Measurements from ENCODE around the gene TMEM140. TPM values are rescaled to one million over a fixed set of nuclear protein-coding genes. Genes with fewer than 3 reads are reported as not detected.

TMEM140 gene
- total and polyA plus RNA-seq, 2 of the 13 experiments (the other 11 are each of a cell fraction or from before 2014, with no cell fraction given): 9.2 to 21.7 TPM

GRCh38 chr7:135213831-135214230 lies 66.0 kb downstream of the TMEM140 start:
- Histone ChIP-seq H4K20me1 (ENCODE audit: insufficient read depth, low read length) (no peaks in the 10 kb centered on the region), H3K36me3 (replicated peaks in 1 of 2; ENCODE audit: control insufficient read depth in 1 of 2, insufficient read depth in 2 of 2, low read length in 2 of 2) (no peaks in the 10 kb centered on the region), H3K79me2 (ENCODE audit: insufficient read depth, low read length) (peaks cover 9% of the 10 kb centered on the region), H3K9ac (ENCODE audit: insufficient read depth, low read depth, low read length) (no peak overlapping the region), H3K9me3 (ENCODE audit: low read length) (no peaks in the 10 kb centered on the region), H3K27me3 (ENCODE audit: control insufficient read depth in 1 of 2, insufficient read depth in 2 of 2, low read length in 2 of 2) (no peaks in the 10 kb centered on the region; a peak in 1 of 5 replicates), H3K4me2 (ENCODE audit: low read depth, low read length) (no peak overlapping the region), H3K4me1 (ENCODE audit: insufficient read depth, low read length) (peaks cover 59% of the 10 kb centered on the region), H2AFZ (ENCODE audit: low read length) (peak overlapping the region; percentile 21), H3K27ac (ENCODE audit: extremely low read length, insufficient read depth, low read length) (no peak overlapping the region), H3K4me3 (replicated peaks in 1 of 3; ENCODE audit: insufficient read depth in 1 of 3, low read depth in 2 of 3, low read length in 3 of 3) (no peak overlapping the region)
- no TSS peak for BruUV-seq (replicated peaks)
- in situ Hi-C loops (cut with HindIII; ENCODE audit: extremely low pct_ligation_motif_present, low pct_unique_long_range_greater_than_20kb): loop anchor here (5.0 kb wide), 1 partner anchor 37 kb away; no protein-coding TSS in a partner anchor
- DNase-seq (ENCODE audit: low spot score) (no peak), ATAC-seq (no peak), FAIRE-seq (no peak)
- TF ChIP-seq ZNF660 (CRISPR knock-in tag; IDR thresholded peaks at IDR 0.05; ENCODE audit: borderline replicate concordance, low read depth): no peak
- no peak for TF ChIP-seq TOE1 (CRISPR knock-in tag; IDR thresholded peaks at IDR 0.05)
- TF ChIP-seq ZKSCAN1 (IDR thresholded peaks at IDR 0.05; ENCODE audit: low read length): no peak
- TF ChIP-seq BCLAF1 (IDR thresholded peaks at IDR 0.05): no peak
- ChIA-PET CTCF (ENCODE audit: low intra/inter-chr PET ratio, low total read pairs) (no interaction called here), POLR2A (no interaction called here)
- intact Hi-C loops (cut with micrococcal nuclease; ENCODE audit: unreplicated experiment): loop anchor here (5.0 kb wide), 1 partner anchor 38 kb away; no protein-coding TSS in a partner anchor
- 14% methylated on average over 2 of the region's 2 CpGs for WGBS (ENCODE audit: low lambda C conversion rate)

GRCh38 chr7:135215180-135215579 lies 67.3 kb downstream of the TMEM140 start:
- Histone ChIP-seq H2AFZ (ENCODE audit: low read length) (no peak overlapping the region), H3K36me3 (replicated peaks in 1 of 2; ENCODE audit: control insufficient read depth in 1 of 2, insufficient read depth in 2 of 2, low read length in 2 of 2) (no peaks in the 10 kb centered on the region), H3K27me3 (ENCODE audit: control insufficient read depth in 1 of 2, insufficient read depth in 2 of 2, low read length in 2 of 2) (no peaks in the 10 kb centered on the region; a peak in 1 of 5 replicates), H3K4me1 (ENCODE audit: insufficient read depth, low read length) (peaks cover 51% of the 10 kb centered on the region), H3K4me3 (replicated peaks in 1 of 3; ENCODE audit: insufficient read depth in 1 of 3, low read depth in 2 of 3, low read length in 3 of 3) (no peak overlapping the region), H4K20me1 (ENCODE audit: insufficient read depth, low read length) (no peaks in the 10 kb centered on the region), H3K9ac (ENCODE audit: insufficient read depth, low read depth, low read length) (no peak overlapping the region), H3K79me2 (ENCODE audit: insufficient read depth, low read length) (peaks cover 9% of the 10 kb centered on the region), H3K27ac (ENCODE audit: extremely low read length, insufficient read depth, low read length) (no peak overlapping the region), H3K9me3 (ENCODE audit: low read length) (no peaks in the 10 kb centered on the region), H3K4me2 (ENCODE audit: low read depth, low read length) (peak overlapping the region; percentile 40; the same call in 1 of the 2 replicates)
- intact Hi-C loops (cut with micrococcal nuclease; ENCODE audit: unreplicated experiment) (loop anchor here (5.0 kb wide), 1 partner anchor 218 kb away; no protein-coding TSS in a partner anchor), in situ Hi-C loops (cut with HindIII; ENCODE audit: extremely low pct_ligation_motif_present, low pct_unique_long_range_greater_than_20kb) (no loop called here)
- ChIA-PET CTCF (ENCODE audit: low intra/inter-chr PET ratio, low total read pairs) (no interaction called here), POLR2A (interaction anchor here (0.5 kb wide), 1 partner anchor 1185 kb away, joined by 3 read pairs; no protein-coding TSS in a partner anchor)
- no TSS peak for BruUV-seq (replicated peaks)
- FAIRE-seq (no peak), DNase-seq (ENCODE audit: low spot score) (no peak), ATAC-seq (no peak)
- WGBS (ENCODE audit: low lambda C conversion rate): 25% methylated on average over 3 of the region's 4 CpGs
- no peak for TF ChIP-seq POLR2AphosphoS2 (IDR thresholded peaks at IDR 0.05; ENCODE audit: low read depth, low read length)
- no peak for TF ChIP-seq ZBTB1 (CRISPR knock-in tag; IDR thresholded peaks at IDR 0.05; ENCODE audit: borderline replicate concordance)
- no peak for TF ChIP-seq FOXA1 (IDR thresholded peaks at IDR 0.05)
- 0 out of 2 replicates have a peak, but pooled peaks have one; percentile 5 for TF ChIP-seq FOXA1 (CRISPR knock-in tag; IDR thresholded peaks at IDR 0.05)
- no peak for TF ChIP-seq ZNF543 (CRISPR knock-in tag; IDR thresholded peaks at IDR 0.05)
- no peak for TF ChIP-seq ZNF510 (CRISPR knock-in tag; IDR thresholded peaks at IDR 0.05; ENCODE audit: low read depth)
- TF ChIP-seq FOSL2 (CRISPR knock-in tag; IDR thresholded peaks at IDR 0.05): no peak
- TF ChIP-seq HNF4A (CRISPR knock-in tag; IDR thresholded peaks at IDR 0.05): peak; percentile 9; the same call in 1 of the 2 replicates
- no peak for TF ChIP-seq SOX6 (IDR thresholded peaks at IDR 0.05)
- TF ChIP-seq SOX6 (CRISPR knock-in tag; IDR thresholded peaks at IDR 0.05): peak; percentile 17; the same call in 1 of the 2 replicates
- 0 out of 2 replicates have a peak, but pooled peaks have one; percentile 28 for TF ChIP-seq ZNF652 (CRISPR knock-in tag; IDR thresholded peaks at IDR 0.05; ENCODE audit: borderline replicate concordance, low read depth)
- TF ChIP-seq, protein P1, sequence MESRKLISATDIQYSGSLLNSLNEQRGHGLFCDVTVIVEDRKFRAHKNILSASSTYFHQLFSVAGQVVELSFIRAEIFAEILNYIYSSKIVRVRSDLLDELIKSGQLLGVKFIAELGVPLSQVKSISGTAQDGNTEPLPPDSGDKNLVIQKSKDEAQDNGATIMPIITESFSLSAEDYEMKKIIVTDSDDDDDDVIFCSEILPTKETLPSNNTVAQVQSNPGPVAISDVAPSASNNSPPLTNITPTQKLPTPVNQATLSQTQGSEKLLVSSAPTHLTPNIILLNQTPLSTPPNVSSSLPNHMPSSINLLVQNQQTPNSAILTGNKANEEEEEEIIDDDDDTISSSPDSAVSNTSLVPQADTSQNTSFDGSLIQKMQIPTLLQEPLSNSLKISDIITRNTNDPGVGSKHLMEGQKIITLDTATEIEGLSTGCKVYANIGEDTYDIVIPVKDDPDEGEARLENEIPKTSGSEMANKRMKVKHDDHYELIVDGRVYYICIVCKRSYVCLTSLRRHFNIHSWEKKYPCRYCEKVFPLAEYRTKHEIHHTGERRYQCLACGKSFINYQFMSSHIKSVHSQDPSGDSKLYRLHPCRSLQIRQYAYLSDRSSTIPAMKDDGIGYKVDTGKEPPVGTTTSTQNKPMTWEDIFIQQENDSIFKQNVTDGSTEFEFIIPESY (CRISPR knock-in tag; IDR thresholded peaks at IDR 0.05): no peak
